Hippocampal formation (tissue), 2 donors: ENCODE results near the gene C17orf114.
"Not testable (repeated sequence)": the region's sequence is repeated elsewhere in the genome, so short reads cannot be mapped to it uniquely, and the experiment has no call there.

Experiments used
- DNase-seq, 2 donors: peaks; one replicate each; lab custom pipeline; 2025; lab: John Stamatoyannopoulos, UW

The C17orf114 gene

GRCh38 chr17:4802228-4802627 lies at the start of gene C17orf114:
Gene C17orf114, minus strand, starts transcription at chr17:4802328.
- DNase-seq = no peak

GRCh38 chr17:4851084-4851483 lies 49.0 kb upstream of the C17orf114 start:
- no peak for DNase-seq

GRCh38 chr17:4850246-4850645 lies 48.1 kb upstream of the C17orf114 start:
- DNase-seq = no peak

GRCh38 chr17:4849011-4849536 lies 46.9 kb upstream of the C17orf114 start:
- no peak for DNase-seq

GRCh38 chr17:4846635-4847390 lies 44.7 kb upstream of the C17orf114 start:
- no peak for DNase-seq

GRCh38 chr17:4845118-4845517 lies 43.0 kb upstream of the C17orf114 start:
- no peak for DNase-seq

- DNase-seq = no peak
These were observed 41.3 kb upstream of the C17orf114 start for GRCh38 chr17:4843321-4844000.

GRCh38 chr17:4842376-4842775 lies 40.2 kb upstream of the C17orf114 start:
- no peak for DNase-seq

GRCh38 chr17:4840893-4841242 lies 38.7 kb upstream of the C17orf114 start:
- no peak for DNase-seq

- no peak for DNase-seq
These were observed 38.1 kb upstream of the C17orf114 start for GRCh38 chr17:4839965-4840892.

- no peak for DNase-seq
These were observed 37.1 kb upstream of the C17orf114 start for GRCh38 chr17:4839221-4839620.

- no peak for DNase-seq
These were observed 36.2 kb upstream of the C17orf114 start for GRCh38 chr17:4838309-4838785.

- DNase-seq = peak in 1 of 2 donors; percentile 30
These were observed 35.6 kb upstream of the C17orf114 start for GRCh38 chr17:4837471-4838308.

GRCh38 chr17:4836221-4836620 lies 34.1 kb upstream of the C17orf114 start:
- DNase-seq = no peak

GRCh38 chr17:4834681-4835020 lies 32.5 kb upstream of the C17orf114 start:
- no peak for DNase-seq

- DNase-seq = no peak
These were observed 32.0 kb upstream of the C17orf114 start for GRCh38 chr17:4833941-4834680.

GRCh38 chr17:4833178-4833940 lies 31.2 kb upstream of the C17orf114 start, which contains the start of gene MINK1:
Gene MINK1, plus strand, starts transcription at chr17:4833340. Its CDS starts 244 bp downstream, at chr17:4833584.
- DNase-seq = peak; percentile 77 to 82

- not testable (repeated sequence) for DNase-seq
These were observed 30.7 kb upstream of the C17orf114 start for GRCh38 chr17:4832829-4833177.

- no peak for DNase-seq
These were observed 25.3 kb upstream of the C17orf114 start for GRCh38 chr17:4827399-4827798.
